Bronchial epithelial cell (primary cell): ENCODE data around the gene YTHDC2. TPM values are rescaled to one million over a fixed set of nuclear protein-coding genes. Genes with fewer than 3 reads are reported as not detected.

Experiments used
- DNase-seq: peaks from one replicate; pipeline ENCODE4 v3.0.0-alpha.2; 2010; ENCODE audit warnings: low read depth
- FAIRE-seq: peaks from 2 replicates; lab custom pipeline; 2011; peaks lifted over from hg19 to GRCh38; lab: Jason Lieb, UNC
- H3K27me3 ChIP-seq: 2 replicates; pipeline ENCODE4 v1.5.1; 2011; ENCODE audit warnings: low read length; ENCODE audit not compliant: control insufficient read depth, insufficient read depth
- H3K36me3 ChIP-seq: 2 replicates; pipeline ENCODE4 v1.5.1; 2011; ENCODE audit warnings: low read length; ENCODE audit not compliant: control insufficient read depth, insufficient read depth
- H3K4me3 ChIP-seq: 2 replicates; pipeline ENCODE4 v1.5.1; 2011; ENCODE audit warnings: mild to moderate bottlenecking, low read depth, low read length, control low read depth
- CTCF ChIP-seq: IDR thresholded peaks from 2 replicates; pipeline ENCODE4 v1.5.1; 2011; ENCODE audit warnings: mild to moderate bottlenecking, moderate library complexity, low read length, control low read depth, inconsistent platforms; ENCODE audit not compliant: insufficient read depth, severe bottlenecking
- total RNA-seq: library from RNA; depleted of rRNA; stranded (reverse); fragments of >200 nt; gene quantifications from 2 replicates; pipeline ENCODE4 v1.2.1, GENCODE V29; 2014

The YTHDC2 gene
- total RNA-seq, 1 donor from 2014 or later, result 17.1 TPM

GRCh38 chr5:113508756-113509155, 4.7 kb upstream of the YTHDC2 start:
- Histone ChIP-seq H3K36me3 (no peaks in the 10 kb centered on the region), H3K27me3 (no peaks in the 10 kb centered on the region), H3K4me3 (no peak overlapping the region)
- DNase-seq (peak; percentile 32), FAIRE-seq (no peak)
- no peak for TF ChIP-seq CTCF

- Histone ChIP-seq H3K27me3 (no peaks in the 10 kb centered on the region), H3K36me3 (no peaks in the 10 kb centered on the region), H3K4me3 (no peak overlapping the region)
- TF ChIP-seq CTCF, result peak; percentile 22
- no peak for FAIRE-seq
- DNase-seq, result peak; percentile 71
Observed at GRCh38 chr5:113510836-113511451, 2.5 kb upstream of the YTHDC2 start.

GRCh38 chr5:113512341-113512740, 1.2 kb upstream of the YTHDC2 start:
- FAIRE-seq, result no peak
- no peak overlapping the region for H3K4me3 ChIP-seq
- no peaks in the 10 kb centered on the region for H3K36me3 ChIP-seq
- H3K27me3 ChIP-seq, result no peaks in the 10 kb centered on the region
- TF ChIP-seq CTCF, result no peak
- DNase-seq, result peak; percentile 48

- no peak for TF ChIP-seq CTCF
- FAIRE-seq (no peak), DNase-seq (no peak)
- Histone ChIP-seq H3K27me3 (no peaks in the 10 kb centered on the region), H3K36me3 (no peaks in the 10 kb centered on the region), H3K4me3 (peak overlapping the region; percentile 87)
Observed at GRCh38 chr5:113514289-113514635, 768 bp downstream of the YTHDC2 start.

GRCh38 chr5:113518884-113519283, 5.4 kb downstream of the YTHDC2 start:
- DNase-seq (no peak), FAIRE-seq (no peak)
- no peak for TF ChIP-seq CTCF
- Histone ChIP-seq H3K4me3 (no peak overlapping the region), H3K27me3 (no peaks in the 10 kb centered on the region), H3K36me3 (no peaks in the 10 kb centered on the region)

GRCh38 chr5:113519412-113519811, 5.9 kb downstream of the YTHDC2 start:
- no peaks in the 10 kb centered on the region for H3K36me3 ChIP-seq
- H3K4me3 ChIP-seq, result no peak overlapping the region
- no peaks in the 10 kb centered on the region for H3K27me3 ChIP-seq
- FAIRE-seq (no peak), DNase-seq (no peak)
- TF ChIP-seq CTCF, result no peak
